G401.6 (cell line): ENCODE measurements around the gene NIP7.
"Not testable (repeated sequence)": the region's sequence is repeated elsewhere in the genome, so short reads cannot be mapped to it uniquely, and the experiment has no call there.

ENCODE experiments used
- FAIRE-seq: peaks from 2 replicates; lab custom pipeline; 2012; peaks lifted over from hg19 to GRCh38; lab: Jason Lieb, UNC

NIP7 gene

DNA sequence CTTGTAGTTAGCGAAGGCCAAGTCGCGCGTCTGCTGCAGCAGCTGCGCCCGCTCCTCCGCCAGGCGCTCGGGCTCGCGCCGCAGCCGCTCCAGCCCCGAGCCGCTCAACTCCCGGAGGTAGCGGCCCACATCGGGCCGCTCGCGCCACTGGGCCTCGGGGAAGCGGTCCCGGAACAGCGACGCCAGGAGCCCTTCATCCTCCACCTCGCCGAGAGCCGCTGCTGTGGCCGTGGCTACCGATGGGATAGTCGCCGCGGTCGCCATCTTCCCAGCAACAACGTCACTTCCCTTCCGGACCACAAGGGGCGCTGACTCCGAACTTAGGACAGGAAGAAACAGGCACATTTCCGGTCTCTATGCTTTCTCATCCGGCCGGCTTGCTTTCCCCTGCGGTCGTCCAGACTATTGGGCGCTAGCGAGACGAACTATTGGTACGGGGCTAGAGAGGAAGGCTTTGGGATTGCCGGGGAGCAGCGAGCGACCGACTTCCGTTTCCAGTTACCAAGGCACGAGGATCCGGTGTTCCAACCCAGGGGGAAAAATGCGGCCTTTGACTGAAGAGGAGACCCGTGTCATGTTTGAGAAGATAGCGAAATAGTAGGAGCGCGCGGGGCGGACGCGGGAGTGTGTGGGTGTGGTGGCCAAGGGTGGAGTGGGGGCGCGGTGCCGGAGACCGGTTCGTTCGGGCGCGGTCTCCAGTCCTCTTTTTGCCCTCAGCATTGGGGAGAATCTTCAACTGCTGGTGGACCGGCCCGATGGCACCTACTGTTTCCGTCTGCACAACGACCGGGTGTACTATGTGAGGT is at the start of gene NIP7, which contains the start of gene COG8:
Gene NIP7, plus strand, starts transcription at position 484 of the 806 bp plus-strand sequence. Its CDS starts 58 bp downstream, at position 542.
Gene COG8, minus strand, starts transcription at position 276 of the 806 bp plus-strand sequence. Its CDS starts 12 bp downstream, at position 264.
- peak; percentile 98 for FAIRE-seq

DNA sequence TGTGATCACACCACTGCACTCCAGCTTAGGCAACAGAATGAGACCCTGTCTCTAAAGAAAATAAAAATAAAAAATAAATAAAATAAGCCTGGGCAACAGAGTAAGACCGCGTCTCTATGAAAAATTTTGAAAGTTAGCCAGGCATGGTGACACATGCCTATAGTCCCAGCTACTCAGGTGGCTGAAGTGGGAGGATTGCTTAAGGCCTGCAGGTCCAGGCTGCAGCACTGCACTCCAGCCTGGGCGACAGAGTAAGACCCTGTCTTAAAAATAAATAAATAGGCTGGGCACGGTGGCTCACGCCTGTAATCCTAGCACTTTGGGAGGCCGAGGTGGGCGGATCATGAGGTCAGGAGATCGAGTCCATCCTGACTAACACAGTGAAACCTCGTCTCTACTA is 47.9 kb upstream of the NIP7 start:
- FAIRE-seq = not testable (repeated sequence)

DNA sequence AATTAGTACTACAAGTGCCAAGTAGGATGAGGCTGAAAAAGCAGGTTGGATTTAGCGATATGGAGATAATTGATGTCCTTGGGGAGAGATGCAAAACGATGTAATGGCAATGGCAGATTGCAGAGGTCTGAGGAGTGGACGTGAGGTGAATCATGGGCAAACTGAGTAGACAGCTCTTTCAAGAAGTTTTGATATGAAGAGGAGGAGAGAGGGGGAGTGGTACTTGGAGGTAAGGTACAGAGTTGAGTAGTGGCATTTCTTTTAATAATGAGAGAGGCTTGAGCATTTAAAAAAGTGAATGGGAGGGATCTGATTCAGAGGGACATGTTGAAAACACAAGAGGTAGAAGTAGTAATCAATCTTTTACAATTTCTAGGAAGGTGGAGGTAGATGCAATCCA is 46.2 kb upstream of the NIP7 start:
- FAIRE-seq = no peak

DNA sequence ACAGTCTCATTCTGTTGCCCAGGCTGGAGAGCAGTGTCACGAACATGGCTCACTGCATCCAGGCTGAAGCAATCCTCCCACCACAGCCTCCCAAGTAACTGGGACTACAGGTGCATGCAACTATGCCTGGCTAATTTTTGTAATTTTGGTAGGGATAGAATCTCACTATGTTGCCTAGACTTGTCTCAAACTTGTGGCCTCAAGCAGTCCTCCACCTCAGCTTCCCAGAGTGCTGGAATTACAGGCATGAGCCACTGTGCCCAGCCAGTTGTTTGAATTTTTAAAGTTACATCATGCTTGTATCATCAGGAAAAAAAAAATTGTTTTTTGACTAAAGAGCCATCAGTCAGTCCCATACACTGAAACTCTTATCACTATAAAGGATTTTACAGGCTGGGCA is 45.5 kb upstream of the NIP7 start:
- no peak for FAIRE-seq

DNA sequence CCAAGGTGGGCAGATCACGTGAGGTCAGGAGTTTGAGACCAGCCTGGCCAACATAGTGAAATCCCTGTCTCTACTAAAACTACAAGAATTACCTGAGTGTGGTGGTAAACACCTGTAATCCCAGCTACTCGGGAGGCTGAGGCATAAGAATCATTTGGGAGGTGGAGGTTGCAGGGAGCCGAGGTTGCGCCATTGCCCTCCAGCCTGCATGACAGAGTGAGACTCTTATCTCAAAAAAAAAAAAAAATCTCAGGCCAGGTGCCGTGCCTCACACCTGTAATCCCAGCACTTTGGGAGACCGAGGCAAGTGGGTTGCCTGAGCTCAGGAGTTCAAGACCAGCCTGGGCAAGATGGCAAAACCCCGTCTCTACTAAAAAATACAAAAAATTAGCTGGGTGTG is 42.8 kb upstream of the NIP7 start:
- FAIRE-seq = not testable (repeated sequence)

DNA sequence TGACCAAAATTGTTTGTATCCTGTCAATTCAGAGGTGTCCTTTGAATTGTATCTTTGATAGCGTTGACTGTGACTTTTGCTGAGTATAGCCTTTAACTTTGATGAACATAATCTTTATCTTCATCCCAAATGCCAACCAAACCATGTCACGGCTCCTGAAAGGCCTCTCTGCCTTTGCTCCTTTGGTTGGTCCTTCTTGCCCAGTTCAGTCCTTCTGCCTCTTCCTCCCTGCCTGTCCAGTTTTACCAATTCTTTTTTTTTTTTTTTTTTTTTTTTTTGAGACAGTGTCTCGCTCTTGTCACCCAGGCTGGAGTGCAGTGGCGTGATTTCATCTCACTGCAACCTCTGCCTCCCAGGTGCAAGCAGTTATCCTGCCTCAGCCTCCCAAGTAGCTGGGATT is 41.3 kb upstream of the NIP7 start:
- no peak for FAIRE-seq

DNA sequence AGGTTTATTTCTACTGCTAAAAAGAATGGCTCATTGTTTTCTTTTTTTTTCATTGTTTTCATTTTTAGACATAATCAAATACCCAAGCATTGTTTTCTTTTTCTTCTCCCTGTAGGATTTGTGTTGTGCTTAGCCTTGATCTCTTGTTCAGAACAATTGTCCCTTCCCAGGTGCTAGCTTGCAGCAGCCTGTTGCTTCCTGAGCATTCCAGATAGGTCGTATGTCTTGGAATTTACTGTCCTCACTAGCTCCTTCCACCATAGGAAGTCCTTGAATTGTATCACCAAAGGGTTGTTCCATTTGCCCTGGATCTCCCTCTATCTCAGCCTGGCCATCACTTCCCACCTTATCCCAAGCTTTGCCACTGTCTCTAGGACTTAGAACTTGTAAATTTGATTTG is 38.4 kb upstream of the NIP7 start:
- no peak for FAIRE-seq

DNA sequence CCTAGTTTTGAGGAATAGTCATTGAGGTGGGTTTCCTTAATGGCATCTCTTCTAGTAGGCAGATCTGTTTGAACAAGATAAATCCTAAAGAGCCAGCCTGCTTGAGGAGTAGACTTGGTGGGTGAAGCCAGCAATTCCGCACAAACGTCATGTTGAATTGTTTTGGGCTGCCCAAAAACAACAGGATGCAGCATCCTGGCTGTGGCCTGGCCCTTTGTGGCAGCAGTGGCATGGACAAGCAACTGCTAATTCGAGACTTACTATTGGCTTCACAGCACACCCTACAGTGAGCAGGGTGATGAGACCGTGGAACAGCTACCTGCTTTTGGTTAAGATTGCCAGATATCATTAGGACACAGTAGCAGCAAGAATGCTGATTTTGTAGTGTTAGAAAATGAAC is 37.7 kb upstream of the NIP7 start:
- no peak for FAIRE-seq

DNA sequence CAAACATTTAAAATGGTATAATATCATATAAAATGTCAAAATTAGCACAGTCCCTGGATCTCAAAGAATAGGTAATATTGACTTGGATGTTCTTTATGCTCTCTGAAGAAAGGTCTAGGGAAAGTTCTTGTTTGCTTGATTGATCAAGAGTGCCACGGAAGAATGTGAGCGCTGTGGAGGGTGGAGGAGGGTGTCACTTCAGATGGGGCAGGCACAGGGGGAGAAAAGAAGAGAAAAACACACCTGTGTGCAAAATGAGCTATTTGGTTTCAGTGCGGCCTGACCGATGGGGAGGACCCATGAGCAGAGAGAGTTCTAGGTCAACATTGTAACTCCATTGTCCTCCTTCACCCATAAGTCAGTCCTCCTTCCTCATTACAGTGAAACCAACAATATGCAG is 37.3 kb upstream of the NIP7 start:
- no peak for FAIRE-seq

DNA sequence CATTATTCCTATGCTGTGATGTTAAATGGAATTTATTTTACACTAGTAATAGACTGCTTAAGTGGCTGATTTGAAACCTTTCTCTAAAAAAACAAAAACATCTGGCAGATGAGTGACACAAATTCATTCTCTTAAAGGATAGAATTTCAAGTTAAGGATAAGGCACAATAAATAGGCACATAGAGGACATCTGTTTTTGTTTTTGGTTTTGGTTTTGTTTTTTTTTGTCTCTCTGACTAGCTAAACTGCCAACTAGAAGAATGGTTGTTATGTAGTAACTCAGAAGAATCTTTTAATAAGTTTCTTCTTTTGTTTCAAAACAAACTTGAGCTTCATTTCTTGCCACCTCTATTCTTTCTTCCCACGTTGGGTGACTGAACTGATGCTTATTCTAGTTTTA is 33.5 kb upstream of the NIP7 start:
- FAIRE-seq = no peak

DNA sequence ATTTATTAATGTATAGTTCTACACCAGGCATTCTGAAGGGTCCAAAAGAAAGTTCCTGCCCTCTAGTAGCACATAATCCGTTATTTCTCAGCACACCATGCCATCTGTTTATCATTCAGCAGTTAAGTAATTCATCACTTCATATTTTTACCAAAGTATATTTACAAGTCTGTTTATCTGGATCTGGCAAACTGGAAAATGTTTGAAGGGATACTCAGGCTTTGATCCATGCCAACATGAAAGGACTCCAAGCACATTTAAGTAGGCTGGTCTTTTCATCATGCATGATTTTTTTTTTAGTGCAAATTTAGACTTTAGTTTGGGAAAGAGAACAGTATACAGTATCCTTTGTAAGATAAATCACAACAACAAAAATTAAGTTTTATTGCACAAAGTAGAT is 32.5 kb upstream of the NIP7 start:
- FAIRE-seq = no peak

DNA sequence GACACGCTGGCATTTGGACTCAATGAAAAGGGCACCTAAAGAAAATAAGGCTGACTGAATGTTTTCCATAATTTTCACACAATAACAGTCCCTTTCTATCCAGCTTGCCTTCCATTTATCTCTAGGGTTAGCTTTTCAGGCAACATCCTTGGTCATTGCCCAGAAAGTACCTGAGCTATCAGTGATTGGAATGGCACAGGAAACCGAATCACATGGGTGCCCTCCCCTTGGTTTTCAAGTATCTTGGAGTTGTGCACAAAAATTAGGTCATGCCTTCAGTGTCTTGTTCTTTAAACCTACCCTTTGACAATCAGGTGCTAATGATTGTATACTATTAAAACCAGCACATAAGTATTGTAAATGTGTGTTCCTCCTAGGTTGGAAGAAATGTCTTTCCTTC is 31.7 kb upstream of the NIP7 start:
- no peak for FAIRE-seq

DNA sequence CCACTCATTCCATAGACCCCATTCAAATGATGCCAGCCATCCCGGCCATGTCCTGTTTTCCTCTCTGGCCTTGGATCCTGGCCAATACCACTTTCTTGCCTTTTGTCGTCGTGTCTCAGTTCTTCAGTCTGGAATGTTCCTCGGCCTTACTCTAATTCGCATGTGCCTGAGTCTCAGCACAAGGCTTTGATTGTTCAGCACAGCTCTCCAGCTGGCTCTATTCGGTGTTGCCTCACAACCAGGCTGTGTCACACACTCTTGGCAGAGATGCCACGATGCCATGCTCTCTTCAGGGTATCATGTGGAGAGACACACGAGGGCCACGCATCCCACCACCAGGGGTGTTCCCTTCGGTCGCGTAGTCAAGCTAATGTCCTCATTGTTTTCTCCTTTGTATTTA is 30.3 kb upstream of the NIP7 start:
- no peak for FAIRE-seq

DNA sequence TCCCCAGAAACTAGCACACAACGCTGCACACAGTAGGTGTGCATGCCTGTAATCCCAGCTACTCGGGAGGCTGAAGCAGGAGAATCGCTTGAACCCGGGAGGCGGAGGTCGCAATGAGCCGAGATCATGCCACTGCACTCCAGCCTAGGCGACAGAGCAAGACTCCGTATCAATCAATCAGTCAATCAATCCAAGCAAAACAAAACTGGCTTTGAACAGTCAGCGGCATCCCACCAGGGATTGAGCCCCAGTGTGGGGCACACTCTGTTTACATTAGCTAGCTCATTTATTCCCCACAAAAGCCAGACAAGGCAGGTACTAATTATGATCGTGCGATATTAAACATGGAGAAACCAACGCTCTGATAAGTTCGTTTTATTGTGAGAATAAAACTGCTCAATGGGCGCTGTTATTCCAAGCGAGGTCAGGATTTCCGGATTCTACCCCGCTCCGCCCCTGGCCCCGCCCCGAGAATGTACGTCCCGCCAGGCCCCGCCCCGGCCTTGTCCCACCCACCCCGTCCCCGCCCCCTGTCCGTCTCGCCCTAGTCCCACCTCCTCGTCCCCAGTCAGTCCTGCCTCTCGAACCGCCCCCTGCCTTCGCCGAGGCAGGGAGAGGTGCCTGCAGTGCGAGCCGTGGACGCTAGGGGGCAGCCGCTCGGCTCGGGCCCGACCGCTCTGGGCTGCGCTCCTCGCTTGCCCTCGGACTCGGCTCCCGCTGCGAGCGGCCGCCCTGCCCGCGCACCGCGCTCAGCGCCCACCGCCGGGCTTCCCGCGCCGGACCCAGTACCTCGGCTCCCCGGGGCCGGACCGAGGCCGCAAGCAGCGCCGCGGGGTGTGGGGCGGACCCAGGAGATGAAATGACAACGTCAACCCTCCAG is 28.7 kb upstream of the NIP7 start, which contains the start of gene VPS4A:
Gene VPS4A, plus strand, starts transcription at position 698 of the 880 bp plus-strand sequence. Its CDS starts 162 bp downstream, at position 860.
- no peak for FAIRE-seq

DNA sequence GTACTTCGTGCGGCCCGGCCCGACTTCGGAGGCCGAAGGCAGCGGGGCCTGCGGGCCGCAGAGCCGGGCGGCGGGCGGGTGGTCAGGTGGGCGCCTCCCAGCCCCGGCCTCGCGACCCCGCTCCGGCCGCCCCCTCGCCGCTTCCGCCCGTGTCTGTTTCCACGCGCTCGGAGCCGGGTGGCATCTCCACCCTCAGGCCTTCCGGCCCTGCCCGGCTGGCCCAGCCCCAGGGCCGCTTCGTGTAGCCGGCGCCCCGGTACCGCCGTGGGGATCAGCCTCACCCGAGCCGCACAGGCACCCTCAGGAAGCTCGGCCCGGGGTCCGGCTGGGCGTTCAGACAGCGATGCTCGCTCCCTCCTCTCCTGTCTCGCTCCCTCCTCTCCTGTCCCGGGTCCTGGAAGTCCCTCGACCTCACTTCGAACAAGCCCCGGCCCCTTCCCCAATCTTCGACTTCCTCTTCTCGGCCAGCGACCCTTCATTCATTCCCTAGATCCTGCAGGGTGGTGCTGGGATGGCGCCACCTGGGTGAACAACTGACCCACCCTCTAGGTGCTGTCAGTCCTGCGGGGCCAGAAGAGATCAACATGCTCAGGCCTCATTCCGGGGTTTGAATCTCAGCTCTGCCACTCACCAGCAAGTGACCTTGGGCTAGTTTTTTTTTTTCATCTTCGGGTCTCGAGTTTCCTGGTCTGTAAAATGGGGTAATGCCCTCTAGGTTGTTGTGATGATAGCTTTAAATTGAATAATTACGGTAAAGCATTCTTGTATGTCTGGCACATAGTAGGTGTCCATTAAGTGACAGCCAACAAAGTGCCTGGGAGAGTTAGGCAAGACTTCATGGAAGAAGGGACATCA is 27.8 kb upstream of the NIP7 start:
- no peak for FAIRE-seq

DNA sequence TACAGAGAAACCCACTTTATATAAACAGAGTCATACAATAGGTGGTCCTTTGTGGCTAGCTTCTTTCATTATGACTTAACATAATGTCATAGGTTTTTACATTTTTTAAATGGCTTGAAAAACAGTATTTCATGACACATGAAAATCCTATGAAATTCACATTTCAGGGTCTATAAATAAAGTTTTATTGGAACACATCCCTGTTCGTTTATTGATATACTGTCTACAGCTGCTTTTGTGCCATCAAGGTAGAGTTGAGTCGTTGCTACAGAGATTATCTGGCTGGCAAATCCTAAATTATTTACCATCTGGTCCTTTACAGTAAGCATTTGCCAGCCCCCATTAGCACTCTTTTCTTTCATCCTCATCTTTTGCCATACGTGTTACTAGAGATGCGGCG is 26.1 kb upstream of the NIP7 start:
- FAIRE-seq = no peak

DNA sequence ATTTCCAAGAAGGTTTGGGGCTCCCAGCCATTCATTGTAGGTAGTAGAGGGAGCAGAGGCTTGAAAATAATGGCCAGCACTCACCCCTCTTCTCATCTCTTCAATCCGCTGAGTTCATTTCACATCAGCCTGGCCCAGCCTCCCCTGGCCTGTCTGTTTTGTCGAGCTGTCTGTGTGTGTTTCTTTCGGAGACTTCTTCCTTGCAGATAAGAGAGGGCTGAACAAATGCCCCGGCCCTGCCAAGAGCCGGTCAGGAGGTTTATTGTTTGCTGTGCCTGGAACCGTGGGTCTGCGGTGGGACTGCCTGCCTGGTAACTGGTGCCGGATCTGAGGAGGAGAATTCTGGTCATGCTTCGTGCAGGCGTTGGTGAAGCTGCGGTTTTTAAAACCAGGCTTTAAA is 25.0 kb upstream of the NIP7 start:
- FAIRE-seq = no peak

DNA sequence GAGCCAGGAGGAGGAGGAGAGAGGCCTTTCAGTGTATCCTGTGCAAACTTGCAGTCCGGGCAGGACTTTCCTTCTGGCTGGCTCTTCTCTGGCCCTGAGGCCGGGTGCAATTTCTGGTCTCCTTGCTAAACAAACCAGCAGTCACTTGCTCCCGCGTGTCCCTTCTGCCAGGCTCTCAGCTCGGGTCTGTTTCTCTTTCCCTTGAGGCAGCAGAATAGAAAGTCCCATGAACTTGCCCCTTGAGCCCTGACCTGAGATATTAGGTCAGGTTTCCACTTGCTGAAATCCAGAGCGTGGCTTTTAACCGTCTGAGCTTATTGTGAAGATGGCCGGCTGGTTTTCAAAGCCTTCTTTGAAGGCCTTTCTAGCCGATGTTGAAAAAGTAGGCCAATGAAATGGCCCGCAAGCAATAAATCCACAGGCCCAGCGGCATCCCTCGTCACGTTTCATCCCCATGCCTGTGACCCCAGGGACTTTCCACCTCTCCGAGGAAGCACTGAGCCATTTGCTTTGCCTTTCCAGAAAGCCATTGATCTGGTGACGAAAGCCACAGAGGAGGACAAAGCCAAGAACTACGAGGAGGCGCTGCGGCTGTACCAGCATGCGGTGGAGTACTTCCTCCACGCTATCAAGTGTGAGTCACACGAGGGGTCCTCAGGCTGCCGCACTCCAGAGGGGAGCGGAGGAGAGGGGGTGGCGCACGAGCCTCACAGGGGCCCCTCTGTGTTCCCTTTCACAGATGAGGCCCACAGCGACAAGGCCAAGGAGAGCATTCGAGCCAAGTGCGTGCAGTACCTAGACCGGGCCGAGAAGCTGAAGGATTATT is 23.9 kb upstream of the NIP7 start:
- FAIRE-seq = no peak

DNA sequence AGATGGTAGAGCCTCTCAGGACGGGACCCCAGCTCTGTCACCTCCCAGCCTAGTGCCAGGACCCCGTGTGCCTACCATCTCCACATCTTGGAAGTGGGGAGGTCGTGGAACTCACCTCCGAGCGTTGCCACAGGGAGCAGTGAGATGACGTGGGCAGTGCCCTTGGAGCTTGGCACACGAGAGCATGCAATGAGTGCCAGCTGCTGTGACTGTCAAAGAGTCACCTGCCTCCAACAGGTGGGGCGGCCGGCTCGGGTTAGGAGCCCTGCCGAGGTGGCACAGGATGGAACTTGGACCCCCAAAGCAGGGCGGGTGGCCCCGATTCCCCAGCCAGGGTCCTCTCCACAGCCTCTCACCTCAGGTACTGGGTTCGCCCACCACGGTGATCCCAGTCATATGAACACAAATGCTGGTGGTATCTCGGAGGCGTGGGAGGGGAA is 23.0 kb upstream of the NIP7 start:
- no peak for FAIRE-seq

DNA sequence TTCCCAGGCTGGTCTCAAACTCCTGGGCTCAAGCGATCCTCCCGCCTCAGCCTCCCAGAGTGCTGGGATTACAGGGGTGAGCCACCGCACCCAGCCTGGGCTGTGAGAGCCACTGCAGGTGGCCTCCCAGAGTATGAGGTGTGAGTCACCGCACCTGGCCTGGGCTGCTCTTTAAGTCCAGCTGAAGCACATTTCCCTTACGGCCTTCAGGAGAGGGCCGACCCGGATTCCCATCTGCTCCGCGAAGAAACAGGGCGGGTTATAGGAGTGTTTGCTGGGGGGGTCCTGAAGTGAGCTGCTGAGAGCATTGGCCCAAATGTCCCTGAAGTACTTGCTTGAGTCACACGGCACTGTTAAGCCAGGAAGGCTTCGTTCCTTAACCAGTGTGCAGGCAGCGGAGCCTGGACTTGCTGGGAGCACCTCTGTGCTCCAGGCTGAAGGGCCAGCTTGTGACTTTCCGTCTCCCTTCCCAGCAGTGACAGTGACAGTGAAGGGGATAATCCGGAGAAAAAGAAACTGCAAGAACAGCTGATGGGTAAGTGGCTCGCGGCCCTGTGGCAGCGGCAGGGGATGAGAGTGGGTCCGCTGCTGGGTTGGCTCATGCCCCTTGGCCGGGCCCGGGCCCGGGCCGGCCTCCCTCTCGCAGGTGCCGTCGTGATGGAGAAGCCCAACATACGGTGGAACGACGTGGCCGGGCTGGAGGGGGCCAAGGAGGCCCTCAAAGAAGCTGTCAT is 21.2 kb upstream of the NIP7 start:
- FAIRE-seq = no peak

DNA sequence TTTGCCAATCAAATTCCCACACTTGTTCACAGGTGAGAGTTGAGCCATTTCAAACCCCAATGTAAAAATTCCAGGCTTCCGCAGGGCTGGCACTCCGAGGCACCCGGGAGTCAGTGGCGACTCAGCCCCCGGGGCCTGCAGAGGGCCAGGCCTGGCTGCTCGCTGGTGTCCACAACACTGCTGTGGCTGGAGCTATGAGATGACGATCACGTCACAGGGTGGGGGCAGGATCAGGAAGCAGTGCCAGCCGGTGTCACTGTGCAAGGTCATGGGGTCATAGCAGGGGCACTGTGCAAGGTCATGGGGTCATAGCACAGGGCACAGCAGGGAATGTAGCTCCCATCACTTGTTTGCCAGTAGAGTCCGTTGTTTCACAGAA is 20.7 kb upstream of the NIP7 start:
- FAIRE-seq = no peak
